ENCODE results near the gene SLC25A42. TPM values are rescaled to one million over a fixed set of nuclear protein-coding genes. Genes with fewer than 3 reads are reported as not detected.

SLC25A42 gene
- total and polyA plus RNA-seq, 2 of the 13 experiments (the other 11 are each of a cell fraction or from before 2014, with no cell fraction given): 12.8 to 18.3 TPM

DNA sequence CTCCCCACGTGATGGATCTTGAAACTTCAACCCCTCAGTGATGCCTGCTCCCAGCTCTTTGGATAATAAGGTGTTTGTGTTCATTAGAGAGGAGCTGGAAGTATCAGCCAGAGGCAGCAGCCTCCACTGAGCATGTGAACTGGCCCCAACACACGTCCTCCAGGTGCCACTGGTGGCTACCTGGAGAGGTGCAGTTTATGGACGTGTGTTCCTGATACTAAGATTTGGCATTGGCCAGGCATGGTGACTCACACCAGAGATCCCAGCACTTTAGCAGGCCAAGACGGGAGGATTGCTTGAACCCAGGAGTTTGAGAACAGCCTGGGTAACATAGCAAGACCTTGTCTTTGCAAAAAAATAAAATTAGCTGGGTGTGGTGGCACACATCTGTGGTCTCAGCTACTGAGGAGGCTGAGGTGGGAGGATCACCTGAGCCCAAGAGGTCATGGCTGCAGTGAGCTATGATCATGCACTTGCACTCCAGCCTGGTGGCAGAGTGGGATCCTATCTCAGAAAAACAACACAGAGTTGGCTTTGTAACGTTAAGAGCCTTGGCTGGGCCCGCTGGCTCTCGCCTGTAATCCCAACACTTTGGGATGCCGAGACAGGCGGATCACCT is 34.4 kb downstream of the SLC25A42 start (continued):
- TF ChIP-seq ZNF280D (CRISPR knock-in tag; IDR thresholded peaks at IDR 0.05): peak; percentile 39; the same call in 1 of the 2 replicates

DNA sequence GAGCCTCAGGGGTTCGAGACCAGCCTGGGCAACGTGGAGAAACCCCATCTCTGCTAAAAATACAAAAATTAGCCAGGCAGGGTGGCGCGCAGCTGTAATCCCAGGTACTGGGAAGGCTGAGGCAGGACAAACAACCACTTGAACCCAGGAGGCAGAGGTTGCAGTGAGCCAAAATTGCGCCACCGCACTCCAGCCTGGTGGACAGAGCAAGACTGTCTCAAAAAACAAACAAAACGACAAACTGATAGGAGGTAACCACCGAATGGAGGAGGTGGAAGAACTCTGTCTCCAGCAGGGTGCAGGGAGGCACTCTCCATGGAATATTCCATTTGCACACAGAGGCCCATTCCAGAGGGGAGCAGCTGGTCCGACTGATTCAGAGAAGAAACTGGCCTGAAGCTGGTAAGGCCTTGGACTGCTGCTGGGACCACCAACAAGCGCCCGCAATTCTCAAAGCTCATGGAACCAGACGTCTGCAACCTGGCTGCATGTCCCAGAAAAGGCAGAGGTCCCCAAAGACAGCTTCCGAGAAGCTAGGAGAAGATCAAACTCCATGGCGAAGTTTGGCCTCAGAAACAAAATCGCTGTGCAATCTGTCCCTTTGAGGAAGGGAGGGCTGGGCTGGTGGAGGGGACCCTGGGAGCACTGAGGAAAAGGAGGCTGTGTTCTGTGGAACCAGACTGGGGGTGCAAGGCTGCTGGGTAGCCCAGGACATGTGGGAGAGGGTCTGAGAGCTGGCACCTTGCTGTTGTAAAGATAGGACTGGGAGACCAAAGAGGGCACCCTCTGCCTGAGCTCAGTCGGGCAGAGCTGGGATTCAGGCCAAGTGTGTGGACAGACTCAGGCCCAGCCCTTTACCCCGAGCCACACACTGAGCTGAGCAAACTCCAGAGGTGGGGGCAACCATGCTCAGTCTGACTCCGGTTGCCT is 35.2 kb downstream of the SLC25A42 start:
- peak overlapping the region; percentile 36 to 61 (median 51); a peak in 5 of 6 replicates for H3K4me3 ChIP-seq (replicated peaks in 1 of 3; ENCODE audit: insufficient read depth in 1 of 3, low read depth in 2 of 3, low read length in 3 of 3)
- WGBS (ENCODE audit: low lambda C conversion rate): 3% methylated on average over 14 of the region's 18 CpGs
- in situ Hi-C loops (cut with HindIII; ENCODE audit: extremely low pct_ligation_motif_present, low pct_unique_long_range_greater_than_20kb): no loop called here
- H2AFZ ChIP-seq (ENCODE audit: low read length): no peak overlapping the region
- ATAC-seq (peak; percentile 76), FAIRE-seq (peak; percentile 100), DNase-seq (ENCODE audit: low spot score) (peak; percentile 97)
- no peaks in the 10 kb centered on the region for H3K27me3 ChIP-seq (ENCODE audit: control insufficient read depth in 1 of 2, insufficient read depth in 2 of 2, low read length in 2 of 2)
- peaks cover 98% of the 10 kb centered on the region for H3K4me1 ChIP-seq (ENCODE audit: insufficient read depth, low read length)
- no peaks in the 10 kb centered on the region for H3K36me3 ChIP-seq (replicated peaks in 1 of 2; ENCODE audit: control insufficient read depth in 1 of 2, insufficient read depth in 2 of 2, low read length in 2 of 2)
- ChIA-PET POLR2A (interaction anchor here (0.7 to 2.1 kb wide), 10 partner anchors 9 to 104 kb away, joined by 3 to 43 read pairs (median 4); partner anchors contain the start of genes NR2C2AP and SLC25A42), CTCF (ENCODE audit: low intra/inter-chr PET ratio, low total read pairs) (interaction anchor here (1.1 kb wide), 1 partner anchor 45 kb away, joined by 5 read pairs; no protein-coding TSS in a partner anchor)
- BruUV-seq (replicated peaks): TSS peak; percentile 90
- H3K9me3 ChIP-seq (ENCODE audit: low read length): no peaks in the 10 kb centered on the region
- no peaks in the 10 kb centered on the region for H4K20me1 ChIP-seq (ENCODE audit: insufficient read depth, low read length)
- peak overlapping the region; percentile 83 for H3K4me2 ChIP-seq (ENCODE audit: low read depth, low read length)
- peak overlapping the region; percentile 99 for H3K27ac ChIP-seq (ENCODE audit: extremely low read length, insufficient read depth, low read length)
- no peaks in the 10 kb centered on the region for H3K79me2 ChIP-seq (ENCODE audit: insufficient read depth, low read length)
- peak overlapping the region; percentile 85 for H3K9ac ChIP-seq (ENCODE audit: insufficient read depth, low read depth, low read length)
- intact Hi-C loops (cut with micrococcal nuclease; ENCODE audit: unreplicated experiment): loop anchor here (2.0 to 5.0 kb wide), 2 partner anchors 14 to 38 kb away; partner anchors contain the start of gene TMEM161A
- no peak for TF ChIP-seq ZNF407 (CRISPR knock-in tag; IDR thresholded peaks at IDR 0.05; ENCODE audit: not compliant biosample characterization)
- TF ChIP-seq ZNF501 (CRISPR knock-in tag; IDR thresholded peaks at IDR 0.05): peak; percentile 74
- no peak for TF ChIP-seq THAP8 (CRISPR knock-in tag; IDR thresholded peaks at IDR 0.05; ENCODE audit: borderline replicate concordance)
- TF ChIP-seq HOXA7 (CRISPR knock-in tag; IDR thresholded peaks at IDR 0.05): no peak
- peak; percentile 46; the same call in 1 of the 2 replicates for TF ChIP-seq MIXL1 (CRISPR knock-in tag; IDR thresholded peaks at IDR 0.05)

Data from HepG2 (cell line).